HepG2 (cell line): ENCODE measurements around the gene ILKAP. TPM values are rescaled to one million over a fixed set of nuclear protein-coding genes. Genes with fewer than 3 reads are reported as not detected.
A peak's percentile ranks its signal among the peaks of the same experiment; 100 is the strongest.

Experiments used
- ATAC-seq: fragments of 200-7000 bp; cut with Tn5 transposase; 3 replicates; pipeline ENCODE4 v1.9.1; 2020; ENCODE audit warnings: mild to moderate bottlenecking, moderate library complexity
- BruUV-seq: library from RNA; stranded (reverse); fragments of 400-500 nt; replicated peaks from 2 replicates; lab custom pipeline; 2021; lab: Mats Ljungman, UMichigan
- CTCF ChIA-PET: fragments of 300-600 bp; formaldehyde crosslinking; extraction: SDS; loops from one replicate; lab custom pipeline; 2021; ENCODE audit warnings: low total read pairs, inconsistent platforms, low intra/inter-chr PET ratio; lab: Yijun Ruan, JAX
- POLR2A ChIA-PET: fragments of 350-600 bp; sonication (Branson Sonifier 250); formaldehyde crosslinking; loops from one replicate; lab custom pipeline; 2020; ENCODE audit warnings: antibody characterized with exemption, inconsistent platforms; lab: Yijun Ruan, JAX
- DNase-seq: peaks from one replicate; pipeline ENCODE4 v3.0.0-alpha.2; 2015; ENCODE audit warnings: low spot score
- FAIRE-seq: peaks from 3 replicates; lab custom pipeline; 2011; peaks lifted over from hg19 to GRCh38; lab: Jason Lieb, UNC
- H2AFZ ChIP-seq: one replicate; pipeline ENCODE4 v1.6.1; 2011; ENCODE audit warnings: low read length, inconsistent platforms
- H3K27ac ChIP-seq: fragments of 300-600 bp; 3 replicates; pipeline ENCODE4 v1.8.0; 2011; ENCODE audit warnings: mixed run types, mild to moderate bottlenecking, mixed read lengths, low read length, inconsistent platforms; ENCODE audit not compliant: insufficient read depth; ENCODE audit errors: extremely low read length
- H3K27me3 ChIP-seq, 2 experiments: fragments of 200-600 bp in 1 of 2; 2 replicates in 1 of 2; 3 replicates in 1 of 2; pipeline versions ENCODE4 v1.6.0 to v1.8.0; 2011; ENCODE audit warnings: low read length in 2 of 2, mild to moderate bottlenecking in 2 of 2, moderate library complexity in 2 of 2, inconsistent platforms in 1 of 2; ENCODE audit not compliant: insufficient read depth in 2 of 2, control insufficient read depth in 1 of 2
- H3K36me3 ChIP-seq, 2 experiments: fragments of 200-600 bp in 1 of 2; replicated peaks in 1 of 2; 2 replicates in 1 of 2; 3 replicates in 1 of 2; pipeline versions ENCODE4 v1.5.1 to v1.8.0; 2011; ENCODE audit warnings: low read length in 2 of 2, inconsistent platforms in 1 of 2; ENCODE audit not compliant: insufficient read depth in 2 of 2, control insufficient read depth in 1 of 2
- H3K4me1 ChIP-seq: 2 replicates; pipeline ENCODE4 v1.5.1; 2012; ENCODE audit warnings: low read length, inconsistent platforms; ENCODE audit not compliant: insufficient read depth
- H3K4me2 ChIP-seq: 2 replicates; pipeline ENCODE4 v1.6.0; 2011; ENCODE audit warnings: low read depth, low read length, inconsistent platforms
- H3K4me3 ChIP-seq, 3 experiments: fragments of 200-600 bp in 1 of 3; sonication (generic), shearing (Covaris generic) in 1 of 3; replicated peaks in 1 of 3; 2 replicates each; pipeline ENCODE4 v1.5.1; 2011 to 2016; ENCODE audit warnings: low read length in 3 of 3, inconsistent platforms in 2 of 3, low read depth in 2 of 3, mild to moderate bottlenecking in 2 of 3, control low read depth in 1 of 3, mixed read lengths in 1 of 3; ENCODE audit not compliant: insufficient read depth in 1 of 3
- H3K79me2 ChIP-seq: one replicate; pipeline ENCODE4 v1.6.1; 2011; ENCODE audit warnings: low read length, inconsistent platforms; ENCODE audit not compliant: insufficient read depth
- H3K9ac ChIP-seq: 2 replicates; pipeline ENCODE4 v1.6.0; 2011; ENCODE audit warnings: mild to moderate bottlenecking, low read depth, low read length, inconsistent platforms; ENCODE audit not compliant: insufficient read depth
- H3K9me3 ChIP-seq: 2 replicates; pipeline ENCODE4 v1.5.1; 2012; ENCODE audit warnings: mild to moderate bottlenecking, low read length
- H4K20me1 ChIP-seq: 2 replicates; pipeline ENCODE4 v1.6.0; 2011; ENCODE audit warnings: inconsistent platforms, mild to moderate bottlenecking, low read length, moderate library complexity; ENCODE audit not compliant: insufficient read depth
- ELF3 ChIP-seq: IDR thresholded peaks from 2 replicates; pipeline ENCODE4 v1.6.1; 2016; ENCODE audit warnings: missing genetic modification reagents, missing compliant biosample characterization
- MXD4 ChIP-seq: IDR thresholded peaks from 2 replicates; pipeline ENCODE4 v1.6.1; 2016; ENCODE audit warnings: mild to moderate bottlenecking, missing biosample characterization, missing genetic modification reagents
- RAD21 ChIP-seq: fragments of 450-650 bp; formaldehyde crosslinking; IDR thresholded peaks from 2 replicates; pipeline ENCODE4 v1.5.0; 2020; ENCODE audit warnings: mild to moderate bottlenecking
- RFX3 ChIP-seq: IDR thresholded peaks from 2 replicates; pipeline ENCODE4 v1.6.1; 2016; ENCODE audit warnings: missing biosample characterization, missing genetic modification reagents
- ZFP36 ChIP-seq: fragments of 150-350 bp; IDR thresholded peaks from 2 replicates; pipeline ENCODE4 v1.6.1; 2018; ENCODE audit warnings: borderline replicate concordance, low read length, low read depth; ENCODE audit not compliant: partially characterized antibody
- WGBS: methylation state at CpG from one replicate; pipeline ENCODE4 v1.1.6; 2017; ENCODE audit warnings: low lambda C conversion rate; 5-methylcytosine and 5-hydroxymethylcytosine counted together
- in situ Hi-C: cut with HindIII; loops from 2 replicates; pipeline ENCODE4 v1.10.0; 2017; ENCODE audit warnings: low pct_unique_long_range_greater_than_20kb; ENCODE audit not compliant: extremely low pct_ligation_motif_present
- intact Hi-C: fragments of 100-400 bp; cut with micrococcal nuclease; formaldehyde crosslinking; loops from one replicate; pipeline ENCODE4 v1.10.0; 2022; ENCODE audit not compliant: unreplicated experiment
- polyA plus RNA-seq, 8 experiments: library from polyadenylated mRNA; depleted of rRNA in 3 of 8; stranded (reverse) in 7 of 8; unstranded in 1 of 8; fragments of >200 nt; fragmentation: Illumina TruSeq in 4 of 8; extraction: Trizol in 4 of 8; gene quantifications; 2 replicates each; pipeline versions ENCODE4 v1.2.1 to v1.2.3, GENCODE V29; 2011 to 2016; ENCODE audit warnings: low read depth in 4 of 8, missing spikeins in 1 of 8, mixed read lengths in 1 of 8; ENCODE audit not compliant: insufficient read depth in 1 of 8
- total RNA-seq, 5 experiments: library from RNA; depleted of rRNA; stranded (reverse); fragments of >200 nt; fragmentation: Illumina TruSeq; extraction: Trizol; gene quantifications; 2 replicates each; pipeline ENCODE4 v1.2.3, GENCODE V29; 2016; ENCODE audit warnings: low read depth in 1 of 5
- TF ChIP-seq, protein P1 (sequence below): sonication (generic); formaldehyde crosslinking; IDR thresholded peaks from 2 replicates; pipeline ENCODE4 v1.5.0; 2020; ENCODE audit warnings: mild to moderate bottlenecking, missing genetic modification reagents, borderline replicate concordance

Gene ILKAP
- total and polyA plus RNA-seq, 2 of the 13 experiments (the other 11 are each of a cell fraction or from before 2014, with no cell fraction given), result 29.6 to 33.1 TPM

GRCh38 chr2:238141541-238142318 is 61.8 kb downstream of the ILKAP start:
- no peak for FAIRE-seq
- peak; percentile 54 for DNase-seq
- 29% methylated on average over 10 of the region's 10 CpGs for WGBS
- H3K4me2 ChIP-seq, result 0 out of 2 replicates have a peak overlapping the region, but pooled peaks have one; percentile 21
- H3K4me1 ChIP-seq, result peaks cover 53% of the 10 kb centered on the region
- intact Hi-C loops (no loop called here), in situ Hi-C loops (no loop called here)
- H3K27me3 ChIP-seq, result peaks cover 13 to 45% of the 10 kb centered on the region in 2 experiments
- H3K4me3 ChIP-seq, result no peak overlapping the region; a peak in 1 of 6 replicates
- no TSS peak for BruUV-seq
- H3K9me3 ChIP-seq, result no peaks in the 10 kb centered on the region
- no peaks in the 10 kb centered on the region for H3K79me2 ChIP-seq
- H3K27ac ChIP-seq, result no peak overlapping the region
- no peak overlapping the region for H2AFZ ChIP-seq
- TF ChIP-seq ZFP36 (peak; percentile 88), MXD4 (CRISPR knock-in tag) (no peak), ELF3 (CRISPR knock-in tag) (0 out of 2 replicates have a peak, but pooled peaks have one; percentile 25), RFX3 (CRISPR knock-in tag) (no peak), RAD21 (CRISPR knock-in tag) (no peak)
- TF ChIP-seq, protein P1, sequence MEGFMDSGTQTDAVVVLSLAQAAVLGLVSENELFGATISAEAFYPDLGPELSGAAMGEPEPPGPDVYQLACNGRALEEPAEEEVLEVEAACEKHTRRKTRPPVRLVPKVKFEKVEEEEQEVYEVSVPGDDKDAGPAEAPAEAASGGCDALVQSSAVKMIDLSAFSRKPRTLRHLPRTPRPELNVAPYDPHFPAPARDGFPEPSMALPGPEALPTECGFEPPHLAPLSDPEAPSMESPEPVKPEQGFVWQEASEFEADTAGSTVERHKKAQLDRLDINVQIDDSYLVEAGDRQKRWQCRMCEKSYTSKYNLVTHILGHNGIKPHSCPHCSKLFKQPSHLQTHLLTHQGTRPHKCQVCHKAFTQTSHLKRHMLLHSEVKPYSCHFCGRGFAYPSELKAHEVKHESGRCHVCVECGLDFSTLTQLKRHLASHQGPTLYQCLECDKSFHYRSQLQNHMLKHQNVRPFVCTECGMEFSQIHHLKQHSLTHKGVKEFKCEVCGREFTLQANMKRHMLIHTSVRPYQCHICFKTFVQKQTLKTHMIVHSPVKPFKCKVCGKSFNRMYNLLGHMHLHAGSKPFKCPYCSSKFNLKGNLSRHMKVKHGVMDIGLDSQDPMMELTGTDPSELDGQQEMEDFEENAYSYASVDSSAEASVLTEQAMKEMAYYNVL (CRISPR knock-in tag), result 0 out of 2 replicates have a peak, but pooled peaks have one; percentile 34
- H3K9ac ChIP-seq, result no peak overlapping the region
- ChIA-PET POLR2A (interaction anchor here (1.0 kb wide), 1 partner anchor 10 kb away, joined by 3 read pairs; no protein-coding TSS in a partner anchor), CTCF (no interaction called here)
- ATAC-seq, result no peak
- no peaks in the 10 kb centered on the region for H3K36me3 ChIP-seq
- no peaks in the 10 kb centered on the region for H4K20me1 ChIP-seq
